MM.1S (cell line): ENCODE data around the gene ZBTB45.

ENCODE experiments used
- DNase-seq: peaks from one replicate; pipeline ENCODE4 v3.0.0-alpha.2; 2015
- H2AFZ ChIP-seq: fragments of 300-600 bp; sonication (generic); 2 replicates; pipeline ENCODE4 v1.6.0; 2016; ENCODE audit warnings: antibody characterized with exemption, low read length
- H3F3A ChIP-seq: fragments of 300-600 bp; sonication (generic); 2 replicates; pipeline ENCODE4 v1.6.1; 2016; ENCODE audit warnings: mild to moderate bottlenecking, antibody characterized with exemption, low read length, moderate library complexity, mixed read lengths; ENCODE audit not compliant: insufficient read depth
- H3K27ac ChIP-seq: fragments of 300-600 bp; sonication (generic); 2 replicates; pipeline ENCODE4 v1.5.1; 2016; ENCODE audit warnings: mild to moderate bottlenecking, low read length
- H3K27me3 ChIP-seq: fragments of 300-600 bp; sonication (generic); replicated peaks from 2 replicates; pipeline ENCODE4 v1.6.0; 2016; ENCODE audit warnings: low read length; ENCODE audit not compliant: insufficient read depth
- H3K36me3 ChIP-seq: fragments of 300-600 bp; sonication (generic); replicated peaks from 2 replicates; pipeline ENCODE4 v1.6.1; 2016; ENCODE audit warnings: mild to moderate bottlenecking, low read length, mixed read lengths; ENCODE audit not compliant: insufficient read depth
- H3K4me1 ChIP-seq: fragments of 300-600 bp; sonication (generic); 2 replicates; pipeline ENCODE4 v1.6.1; 2016; ENCODE audit warnings: low read length, mixed read lengths
- H3K4me2 ChIP-seq: fragments of 300-600 bp; sonication (generic); 2 replicates; pipeline ENCODE4 v1.6.0; 2016; ENCODE audit warnings: low read depth, low read length
- H3K4me3 ChIP-seq: fragments of 300-600 bp; sonication (generic); 2 replicates; pipeline ENCODE4 v1.5.1; 2016; ENCODE audit warnings: low read length, mixed read lengths
- H3K79me2 ChIP-seq: fragments of 300-600 bp; sonication (generic); 2 replicates; pipeline ENCODE4 v1.6.1; 2016; ENCODE audit warnings: mixed run types, low read length, mixed read lengths
- H3K9ac ChIP-seq: fragments of 300-600 bp; sonication (generic); 2 replicates; pipeline ENCODE4 v1.6.1; 2016; ENCODE audit warnings: low read length, mixed read lengths
- H3K9me2 ChIP-seq: fragments of 300-600 bp; sonication (generic); replicated peaks from 2 replicates; pipeline ENCODE4 v1.6.1; 2016; ENCODE audit warnings: mild to moderate bottlenecking, low read length, mixed read lengths; ENCODE audit not compliant: insufficient read depth
- H3K9me3 ChIP-seq: fragments of 300-600 bp; sonication (generic); replicated peaks from 2 replicates; pipeline ENCODE4 v1.6.1; 2016; ENCODE audit warnings: mild to moderate bottlenecking, low read length, mixed read lengths; ENCODE audit not compliant: insufficient read depth
- H4K20me1 ChIP-seq: fragments of 300-600 bp; sonication (generic); 2 replicates; pipeline ENCODE4 v1.6.1; 2016; ENCODE audit warnings: mild to moderate bottlenecking, low read length, moderate library complexity, mixed read lengths; ENCODE audit not compliant: insufficient read depth
- EZH2 ChIP-seq: fragments of 300-600 bp; sonication (generic); optimal IDR thresholded peaks from 2 replicates; pipeline ENCODE3; 2017; ENCODE audit warnings: low read depth, mild to moderate bottlenecking, antibody characterized with exemption, low read length, mixed read lengths
- EZH2phosphoT487 ChIP-seq: fragments of 300-600 bp; sonication (generic); IDR thresholded peaks from 2 replicates; pipeline ENCODE4 v1.6.1; 2018; ENCODE audit warnings: antibody characterized with exemption, low read length
- TF ChIP-seq, protein P1 (sequence below): fragments of 300-600 bp; sonication (generic); IDR thresholded peaks from 2 replicates; pipeline ENCODE4 v1.5.1; 2016; ENCODE audit warnings: antibody characterized with exemption, low read length, mixed read lengths

ZBTB45 gene

DNA sequence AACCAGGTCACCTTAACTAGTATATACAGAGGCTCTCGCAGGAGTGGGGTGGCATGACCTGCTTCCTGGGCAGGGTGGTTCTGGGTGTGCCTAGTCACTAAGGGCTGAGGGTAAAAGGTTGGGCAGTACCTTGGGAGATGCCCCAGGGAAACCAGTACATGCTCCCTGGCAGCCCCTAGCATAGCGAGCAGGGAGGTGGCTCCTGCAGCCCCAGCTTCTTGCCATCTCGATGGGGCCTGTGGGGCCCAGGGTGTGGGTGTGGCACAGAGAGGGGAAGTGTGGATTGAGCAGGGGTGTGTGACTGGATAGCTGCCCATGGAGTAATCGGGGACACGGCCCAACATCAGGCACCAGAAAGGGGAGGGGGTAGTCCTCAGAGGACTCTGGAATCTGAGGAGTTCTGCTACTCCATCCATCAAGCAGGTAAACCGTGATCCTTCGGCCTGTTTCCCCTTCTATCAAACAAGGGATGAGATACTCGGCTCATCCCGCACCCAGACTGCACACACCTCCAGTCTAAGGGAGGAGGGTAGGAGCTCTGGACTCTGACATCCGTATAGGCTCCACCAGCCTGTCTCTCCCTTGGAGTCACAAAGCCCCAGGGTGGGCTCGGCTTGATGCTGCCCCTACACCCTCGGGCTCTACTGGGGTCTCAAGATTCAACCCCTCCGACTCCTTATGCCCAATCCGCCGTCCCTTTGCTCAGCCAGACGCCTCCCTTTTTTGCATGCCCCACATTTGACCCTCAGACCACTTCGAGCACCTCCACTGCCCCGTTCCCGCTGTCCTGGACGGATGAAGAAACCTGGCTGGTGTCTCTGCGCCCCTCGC is 1.1 kb downstream of the ZBTB45 start:
- H3K4me3 ChIP-seq: peak overlapping the region; percentile 88
- H4K20me1 ChIP-seq: no peaks in the 10 kb centered on the region
- TF ChIP-seq EZH2phosphoT487: no peak
- TF ChIP-seq, protein P1, sequence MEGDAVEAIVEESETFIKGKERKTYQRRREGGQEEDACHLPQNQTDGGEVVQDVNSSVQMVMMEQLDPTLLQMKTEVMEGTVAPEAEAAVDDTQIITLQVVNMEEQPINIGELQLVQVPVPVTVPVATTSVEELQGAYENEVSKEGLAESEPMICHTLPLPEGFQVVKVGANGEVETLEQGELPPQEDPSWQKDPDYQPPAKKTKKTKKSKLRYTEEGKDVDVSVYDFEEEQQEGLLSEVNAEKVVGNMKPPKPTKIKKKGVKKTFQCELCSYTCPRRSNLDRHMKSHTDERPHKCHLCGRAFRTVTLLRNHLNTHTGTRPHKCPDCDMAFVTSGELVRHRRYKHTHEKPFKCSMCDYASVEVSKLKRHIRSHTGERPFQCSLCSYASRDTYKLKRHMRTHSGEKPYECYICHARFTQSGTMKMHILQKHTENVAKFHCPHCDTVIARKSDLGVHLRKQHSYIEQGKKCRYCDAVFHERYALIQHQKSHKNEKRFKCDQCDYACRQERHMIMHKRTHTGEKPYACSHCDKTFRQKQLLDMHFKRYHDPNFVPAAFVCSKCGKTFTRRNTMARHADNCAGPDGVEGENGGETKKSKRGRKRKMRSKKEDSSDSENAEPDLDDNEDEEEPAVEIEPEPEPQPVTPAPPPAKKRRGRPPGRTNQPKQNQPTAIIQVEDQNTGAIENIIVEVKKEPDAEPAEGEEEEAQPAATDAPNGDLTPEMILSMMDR: peak; percentile 23; the same call in 1 of the 2 replicates
- TF ChIP-seq EZH2: no peak
- peaks cover 11% of the 10 kb centered on the region; the same call in 1 of the 2 replicates for H3F3A ChIP-seq
- no peaks in the 10 kb centered on the region for H3K36me3 ChIP-seq
- peak overlapping the region; percentile 78; the same call in 1 of the 2 replicates for H3K27ac ChIP-seq
- peak overlapping the region; percentile 92 for H2AFZ ChIP-seq
- no peaks in the 10 kb centered on the region for H3K9me2 ChIP-seq
- peak overlapping the region; percentile 82 for H3K4me2 ChIP-seq
- H3K9ac ChIP-seq: peak overlapping the region; percentile 73
- H3K27me3 ChIP-seq: peaks cover 4% of the 10 kb centered on the region; the same call in 1 of the 2 replicates
- H3K79me2 ChIP-seq: peaks cover 13% of the 10 kb centered on the region
- peaks cover 5% of the 10 kb centered on the region; the same call in 1 of the 2 replicates for H3K4me1 ChIP-seq
- no peaks in the 10 kb centered on the region for H3K9me3 ChIP-seq
- no peak for DNase-seq

- Histone ChIP-seq H2AFZ (no peak overlapping the region), H3K27me3 (no peaks in the 10 kb centered on the region), H3K79me2 (peaks cover 13% of the 10 kb centered on the region), H3K4me1 (peaks cover 5% of the 10 kb centered on the region; the same call in 1 of the 2 replicates), H3K9me3 (no peaks in the 10 kb centered on the region), H3K4me2 (no peak overlapping the region), H3K36me3 (no peaks in the 10 kb centered on the region), H3K4me3 (no peak overlapping the region), H3F3A (peaks cover 11% of the 10 kb centered on the region; the same call in 1 of the 2 replicates), H3K9me2 (no peaks in the 10 kb centered on the region), H3K27ac (no peak overlapping the region), H4K20me1 (no peaks in the 10 kb centered on the region), H3K9ac (no peak overlapping the region)
- TF ChIP-seq, protein P1: no peak
- TF ChIP-seq EZH2phosphoT487: no peak
- TF ChIP-seq EZH2: no peak
- DNase-seq: no peak
Measured at GRCh38 chr19:58516964-58517833, 2.4 kb downstream of the ZBTB45 start.

GRCh38 chr19:58516246-58516836 is 3.3 kb downstream of the ZBTB45 start:
- Histone ChIP-seq H3F3A (peaks cover 11% of the 10 kb centered on the region; the same call in 1 of the 2 replicates), H4K20me1 (no peaks in the 10 kb centered on the region), H3K4me1 (peaks cover 5% of the 10 kb centered on the region; the same call in 1 of the 2 replicates), H3K79me2 (peaks cover 13% of the 10 kb centered on the region), H3K4me2 (no peak overlapping the region), H3K36me3 (no peaks in the 10 kb centered on the region), H3K9me3 (no peaks in the 10 kb centered on the region), H3K9ac (no peak overlapping the region), H3K9me2 (no peaks in the 10 kb centered on the region), H3K27me3 (no peaks in the 10 kb centered on the region), H3K4me3 (no peak overlapping the region), H2AFZ (no peak overlapping the region), H3K27ac (no peak overlapping the region)
- DNase-seq: no peak
- TF ChIP-seq EZH2phosphoT487: no peak
- TF ChIP-seq, protein P1: no peak
- no peak for TF ChIP-seq EZH2
